Right forelimb (tissue), 1 donor: ENCODE data around the gene SULT4A1.
"Not testable (repeated sequence)": the region's sequence is repeated elsewhere in the genome, so short reads cannot be mapped to it uniquely, and the experiment has no call there.

Experiments used
- DNase-seq: peaks from one replicate; pipeline ENCODE4 v3.0.0-alpha.2; 2018

The SULT4A1 gene

GRCh38 chr22:43862074-43862881 lies at the start of gene SULT4A1:
Gene SULT4A1, minus strand, starts transcription at chr22:43862513. Its CDS starts 131 bp downstream, at chr22:43862382.
- DNase-seq = peak; percentile 52

- DNase-seq = no peak
Observed at GRCh38 chr22:43911351-43911750, 49.0 kb upstream of the SULT4A1 start.

- DNase-seq = no peak
Observed at GRCh38 chr22:43910178-43910695, 47.9 kb upstream of the SULT4A1 start.

- DNase-seq = no peak
Observed at GRCh38 chr22:43909708-43910107, 47.4 kb upstream of the SULT4A1 start.

- no peak for DNase-seq
Observed at GRCh38 chr22:43905681-43906080, 43.4 kb upstream of the SULT4A1 start.

- DNase-seq = not testable (repeated sequence)
Observed at GRCh38 chr22:43904412-43904811, 42.1 kb upstream of the SULT4A1 start.

GRCh38 chr22:43903033-43903432 lies 40.7 kb upstream of the SULT4A1 start:
- not testable (repeated sequence) for DNase-seq

- no peak for DNase-seq
Observed at GRCh38 chr22:43901976-43902643, 39.8 kb upstream of the SULT4A1 start.

GRCh38 chr22:43900206-43900605 lies 37.9 kb upstream of the SULT4A1 start:
- DNase-seq = no peak

- no peak for DNase-seq
Observed at GRCh38 chr22:43897751-43898261, 35.5 kb upstream of the SULT4A1 start.

GRCh38 chr22:43895986-43896645 lies 33.8 kb upstream of the SULT4A1 start:
- DNase-seq = no peak

- DNase-seq = no peak
Observed at GRCh38 chr22:43894122-43894521, 31.8 kb upstream of the SULT4A1 start.

- DNase-seq = no peak
Observed at GRCh38 chr22:43893266-43893665, 31.0 kb upstream of the SULT4A1 start.

GRCh38 chr22:43892183-43892894 lies 30.0 kb upstream of the SULT4A1 start:
- DNase-seq = no peak

GRCh38 chr22:43891360-43892182 lies 29.3 kb upstream of the SULT4A1 start, which contains the start of gene PNPLA5:
Gene PNPLA5, minus strand, starts transcription at chr22:43892013. Its CDS starts 133 bp downstream, at chr22:43891880.
- peak; percentile 32 for DNase-seq

- peak; percentile 4 for DNase-seq
Observed at GRCh38 chr22:43890901-43891331, 28.6 kb upstream of the SULT4A1 start.

- DNase-seq = peak; percentile 24
Observed at GRCh38 chr22:43889860-43890253, 27.5 kb upstream of the SULT4A1 start.

- peak; percentile 28 for DNase-seq
Observed at GRCh38 chr22:43889201-43889859, 27.0 kb upstream of the SULT4A1 start.

- DNase-seq = no peak
Observed at GRCh38 chr22:43888740-43889139, 26.4 kb upstream of the SULT4A1 start.

GRCh38 chr22:43887391-43887790 lies 25.1 kb upstream of the SULT4A1 start:
- peak; percentile 18 for DNase-seq

- DNase-seq = peak; percentile 13
Observed at GRCh38 chr22:43886231-43886630, 23.9 kb upstream of the SULT4A1 start.
